T-helper 9 cell (primary cell): ENCODE measurements around the gene WDR37.
"Not testable (repeated sequence)": the region's sequence is repeated elsewhere in the genome, so short reads cannot be mapped to it uniquely, and the experiment has no call there.

ENCODE experiments used
- DNase-seq: peaks from one replicate; pipeline ENCODE4 v3.0.0-alpha.2; 2020

WDR37 gene

GRCh38 chr10:1044146-1044545, 12.0 kb upstream of the WDR37 start:
- DNase-seq = no peak

- no peak for DNase-seq
Observed at GRCh38 chr10:1044964-1045363, 11.2 kb upstream of the WDR37 start.

- DNase-seq = no peak
Observed at GRCh38 chr10:1045415-1045814, 10.8 kb upstream of the WDR37 start.

- no peak for DNase-seq
Observed at GRCh38 chr10:1047937-1048336, 8.2 kb upstream of the WDR37 start.

DNA sequence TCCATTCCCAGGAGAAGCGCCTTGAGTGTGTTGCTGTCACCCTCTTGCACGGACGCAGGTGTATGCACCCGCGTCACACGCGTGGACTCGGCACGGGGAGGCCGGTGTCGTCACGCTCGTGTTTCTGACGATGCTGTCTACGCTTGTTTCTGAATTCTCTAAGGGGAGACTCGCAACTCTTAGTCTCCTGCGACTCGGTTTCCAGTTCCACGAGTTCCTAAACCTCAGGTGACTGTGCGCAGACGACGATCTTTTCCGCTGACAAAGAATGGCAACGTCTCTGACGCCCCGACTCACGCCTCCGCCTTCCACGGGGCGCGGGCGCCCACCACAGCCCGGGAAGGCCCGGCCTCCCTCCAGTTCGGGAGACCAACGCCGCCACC, 7.8 kb upstream of the WDR37 start:
- DNase-seq = peak; percentile 56

GRCh38 chr10:1048732-1049424, 7.3 kb upstream of the WDR37 start, which contains the start of gene IDI1:
IDI1 (minus strand) TSS chr10:1049119; CDS start chr10:1049003, 116 bp downstream.
- DNase-seq = peak; percentile 94

- no peak for DNase-seq
Observed at GRCh38 chr10:1049425-1049958, 6.7 kb upstream of the WDR37 start.

DNA sequence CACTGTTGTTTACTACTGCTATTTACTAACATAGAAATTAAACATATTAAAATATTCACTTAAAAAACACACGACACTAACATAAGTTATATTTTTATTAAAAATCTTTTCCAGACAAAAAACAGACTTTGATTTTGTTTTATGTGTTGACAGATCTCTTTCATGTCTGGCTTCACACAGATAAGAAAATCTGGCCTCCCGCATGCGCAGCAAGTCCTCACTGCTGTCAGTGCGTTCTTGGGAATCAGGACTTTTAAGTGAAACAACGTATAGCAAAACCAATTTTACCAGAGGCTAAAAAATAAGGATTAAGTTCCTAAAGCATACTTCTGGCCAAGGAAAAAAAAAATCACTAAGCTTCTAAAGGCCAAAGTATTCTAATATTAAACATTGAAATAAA, 6.0 kb upstream of the WDR37 start:
- peak; percentile 18 for DNase-seq

DNA sequence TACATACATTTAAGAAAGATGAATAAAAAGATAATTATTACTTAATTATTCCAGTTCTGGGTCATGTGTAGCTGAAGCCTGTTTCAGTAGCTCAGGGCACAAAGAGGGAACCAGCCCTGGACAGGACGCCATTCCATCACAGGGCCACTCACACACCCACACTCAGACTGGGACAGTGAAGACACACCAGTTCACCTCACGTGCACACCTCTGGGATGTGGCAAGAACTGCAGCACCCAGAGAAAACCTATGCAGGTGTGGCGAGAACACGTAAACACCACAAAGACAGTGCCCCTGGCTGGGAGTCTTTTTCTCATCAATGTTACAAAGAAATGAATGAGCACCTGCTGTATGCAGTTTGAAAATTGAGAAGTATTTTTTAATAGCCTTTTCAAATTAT, 5.6 kb upstream of the WDR37 start:
- peak; percentile 35 for DNase-seq

DNA sequence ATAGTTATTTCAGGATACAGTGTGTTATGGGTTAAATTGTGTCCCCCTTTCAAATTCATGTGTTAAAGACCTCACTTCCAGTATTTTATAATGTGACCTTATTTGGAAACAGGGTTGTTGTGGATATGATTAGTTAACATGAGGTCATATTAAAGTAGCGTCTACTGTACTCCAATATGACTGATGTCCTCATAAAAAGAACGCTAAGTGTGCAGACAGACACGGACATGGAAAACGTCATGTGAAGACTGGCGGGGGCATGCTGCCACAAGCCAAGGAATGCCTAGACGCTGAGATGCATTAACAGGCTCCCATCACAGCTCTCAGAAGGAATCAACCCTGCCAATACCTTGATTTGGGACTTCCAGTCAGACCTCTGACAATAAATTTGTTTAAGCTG, 1.5 kb upstream of the WDR37 start:
- DNase-seq = no peak

GRCh38 chr10:1057106-1057657, 997 bp downstream of the WDR37 start:
- no peak for DNase-seq

- DNase-seq = no peak
Observed at GRCh38 chr10:1058017-1058416, 1.8 kb downstream of the WDR37 start.

GRCh38 chr10:1059902-1060301, 3.7 kb downstream of the WDR37 start:
- no peak for DNase-seq

- no peak for DNase-seq
Observed at GRCh38 chr10:1061930-1062774, 6.0 kb downstream of the WDR37 start.

GRCh38 chr10:1063232-1063865, 7.2 kb downstream of the WDR37 start:
- DNase-seq = no peak

GRCh38 chr10:1064964-1065247, 8.7 kb downstream of the WDR37 start:
- DNase-seq = no peak

DNA sequence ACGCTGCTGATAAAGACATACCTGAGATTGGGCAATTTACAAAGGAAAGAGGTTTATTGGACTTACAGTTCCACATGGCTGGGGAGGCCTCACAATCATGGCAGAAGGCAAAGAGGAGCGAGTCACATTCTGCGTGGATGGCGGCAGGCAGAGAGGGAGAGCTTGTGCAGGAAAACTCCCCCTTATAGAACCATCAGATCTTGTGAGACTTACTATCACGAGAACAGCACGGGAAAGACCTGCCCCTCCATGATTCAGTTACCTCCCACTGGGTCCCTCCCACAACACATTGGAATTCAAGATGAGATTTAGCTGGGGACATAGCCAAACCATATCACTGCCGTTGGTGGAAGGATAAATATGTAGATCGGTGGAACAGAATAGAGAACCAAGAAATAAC, 10.5 kb downstream of the WDR37 start:
- not testable (repeated sequence) for DNase-seq

GRCh38 chr10:1068380-1069361, 12.5 kb downstream of the WDR37 start:
- no peak for DNase-seq

- DNase-seq = no peak
Observed at GRCh38 chr10:1070919-1071318, 14.7 kb downstream of the WDR37 start.

- DNase-seq = no peak
Observed at GRCh38 chr10:1074052-1074747, 18.0 kb downstream of the WDR37 start.

GRCh38 chr10:1074748-1075308, 18.6 kb downstream of the WDR37 start:
- DNase-seq = no peak
